ENCODE data around the gene L3MBTL4.
"Not testable (repeated sequence)": the region's sequence is repeated elsewhere in the genome, so short reads cannot be mapped to it uniquely, and the experiment has no call there.

L3MBTL4 gene

GRCh38 chr18:6294148-6294784, 120.4 kb downstream of the L3MBTL4 start:
- no peak for DNase-seq

- DNase-seq = no peak
Observed at GRCh38 chr18:6289843-6290242, 124.9 kb downstream of the L3MBTL4 start.

GRCh38 chr18:6286585-6286984, 128.1 kb downstream of the L3MBTL4 start:
- DNase-seq = no peak

GRCh38 chr18:6284761-6285160, 129.9 kb downstream of the L3MBTL4 start:
- no peak for DNase-seq

GRCh38 chr18:6284300-6284699, 130.4 kb downstream of the L3MBTL4 start:
- no peak for DNase-seq

- DNase-seq = no peak
Observed at GRCh38 chr18:6281874-6282273, 132.8 kb downstream of the L3MBTL4 start.

- DNase-seq = no peak
Observed at GRCh38 chr18:6280211-6280743, 134.4 kb downstream of the L3MBTL4 start.

GRCh38 chr18:6279308-6279707, 135.4 kb downstream of the L3MBTL4 start:
- no peak for DNase-seq

GRCh38 chr18:6273423-6273822, 141.3 kb downstream of the L3MBTL4 start:
- DNase-seq = no peak

GRCh38 chr18:6272144-6272543, 142.6 kb downstream of the L3MBTL4 start:
- not testable (repeated sequence) for DNase-seq

- no peak for DNase-seq
Observed at GRCh38 chr18:6271585-6271984, 143.1 kb downstream of the L3MBTL4 start.

- no peak for DNase-seq
Observed at GRCh38 chr18:6270771-6271216, 143.9 kb downstream of the L3MBTL4 start.

GRCh38 chr18:6269660-6270332, 144.9 kb downstream of the L3MBTL4 start:
- no peak for DNase-seq

- no peak for DNase-seq
Observed at GRCh38 chr18:6266212-6266611, 148.5 kb downstream of the L3MBTL4 start.

GRCh38 chr18:6261938-6262337, 152.8 kb downstream of the L3MBTL4 start:
- no peak for DNase-seq

- DNase-seq = not testable (repeated sequence)
Observed at GRCh38 chr18:6259324-6259723, 155.4 kb downstream of the L3MBTL4 start.

GRCh38 chr18:6257950-6258349, 156.8 kb downstream of the L3MBTL4 start:
- no peak for DNase-seq

- DNase-seq = no peak
Observed at GRCh38 chr18:6256521-6256920, 158.2 kb downstream of the L3MBTL4 start.

- DNase-seq = no peak
Observed at GRCh38 chr18:6255886-6256285, 158.8 kb downstream of the L3MBTL4 start.

GRCh38 chr18:6255116-6255705, 159.5 kb downstream of the L3MBTL4 start:
- no peak for DNase-seq

GRCh38 chr18:6254456-6254855, 160.3 kb downstream of the L3MBTL4 start:
- DNase-seq = no peak

GRCh38 chr18:6251084-6251483, 163.6 kb downstream of the L3MBTL4 start:
- DNase-seq = no peak

GRCh38 chr18:6249788-6250187, 164.9 kb downstream of the L3MBTL4 start:
- DNase-seq = no peak

- DNase-seq = no peak
Observed at GRCh38 chr18:6249170-6249569, 165.5 kb downstream of the L3MBTL4 start.

Measured in amniotic stem cell (primary cell).